Kidney epithelial cell (primary cell): ENCODE data around the gene ZNF598. TPM values are rescaled to one million over a fixed set of nuclear protein-coding genes. Genes with fewer than 3 reads are reported as not detected.

Experiments used
- DNase-seq: peaks from one replicate; pipeline ENCODE4 v3.0.0-alpha.2; 2010; ENCODE audit warnings: low read depth
- H3K27me3 ChIP-seq: 2 replicates; pipeline ENCODE4 v1.6.0; 2011; ENCODE audit warnings: low read length; ENCODE audit not compliant: control insufficient read depth, insufficient read depth
- H3K36me3 ChIP-seq: 2 replicates; pipeline ENCODE4 v1.5.1; 2011; ENCODE audit warnings: low read length; ENCODE audit not compliant: control insufficient read depth, insufficient read depth
- H3K4me3 ChIP-seq: 2 replicates; pipeline ENCODE4 v1.5.1; 2011; ENCODE audit warnings: low read depth, mild to moderate bottlenecking, control low read depth, low read length
- CTCF ChIP-seq: IDR thresholded peaks from 2 replicates; pipeline ENCODE4 v1.5.1; 2011; ENCODE audit warnings: mild to moderate bottlenecking, moderate library complexity, low read length, control low read depth, inconsistent platforms; ENCODE audit not compliant: insufficient read depth, poor library complexity, severe bottlenecking
- total RNA-seq: library from RNA; depleted of rRNA; stranded (reverse); fragments of >200 nt; gene quantifications from 2 replicates; pipeline ENCODE4 v1.2.3, GENCODE V29; 2015

Gene ZNF598
- total RNA-seq, 1 donor from 2014 or later, result 57.7 TPM

- H3K27me3 ChIP-seq, result no peaks in the 10 kb centered on the region
- no peak overlapping the region for H3K4me3 ChIP-seq
- no peak for TF ChIP-seq CTCF
- no peak for DNase-seq
- H3K36me3 ChIP-seq, result no peaks in the 10 kb centered on the region
Measured at GRCh38 chr16:1953734-1954133, 55.9 kb downstream of the ZNF598 start.

GRCh38 chr16:1950559-1950958, 59.1 kb downstream of the ZNF598 start:
- no peaks in the 10 kb centered on the region for H3K36me3 ChIP-seq
- no peak for DNase-seq
- no peak overlapping the region for H3K4me3 ChIP-seq

GRCh38 chr16:1950047-1950446, 59.6 kb downstream of the ZNF598 start:
- peaks cover 2% of the 10 kb centered on the region for H3K27me3 ChIP-seq
- H3K36me3 ChIP-seq, result no peaks in the 10 kb centered on the region
- no peak for TF ChIP-seq CTCF
- no peak for DNase-seq
- no peak overlapping the region for H3K4me3 ChIP-seq

More at GRCh38 chr16:1950559-1950958, 59.1 kb downstream of the ZNF598 start:
- TF ChIP-seq CTCF, result no peak
- H3K27me3 ChIP-seq, result peaks cover 2% of the 10 kb centered on the region

- DNase-seq, result no peak
- H3K27me3 ChIP-seq, result peaks cover 2% of the 10 kb centered on the region
Measured at GRCh38 chr16:1949507-1949906, 60.1 kb downstream of the ZNF598 start.

More at GRCh38 chr16:1949507-1949906, 60.1 kb downstream of the ZNF598 start:
- H3K4me3 ChIP-seq, result no peak overlapping the region
- no peaks in the 10 kb centered on the region for H3K36me3 ChIP-seq
- no peak for TF ChIP-seq CTCF

Other genes starting within 250 kb of the ZNF598 start
- gene NME3, start 238.3 kb downstream of the ZNF598 start, total RNA-seq, result 44.9 and 45.3 TPM in 2 replicates
- gene EME2, start 237.0 kb downstream of the ZNF598 start, total RNA-seq, result 6.8 and 13.6 TPM in 2 replicates
- gene MRPS34, start 236.7 kb downstream of the ZNF598 start, total RNA-seq, result 94.9 and 108 TPM in 2 replicates
- gene SPSB3, start 227.2 kb downstream of the ZNF598 start, total RNA-seq, result 60.6 and 78.2 TPM in 2 replicates
- gene NUBP2, start 226.9 kb downstream of the ZNF598 start, total RNA-seq, result 145 and 187 TPM in 2 replicates
- 0.48 TPM in 1 of 2 replicates, not detected in the other for gene IGFALS, start 216.1 kb downstream of the ZNF598 start, total RNA-seq
- 62.8 and 98.4 TPM in 2 replicates for gene HAGH, start 183.0 kb downstream of the ZNF598 start, total RNA-seq
- 59.7 and 77.3 TPM in 2 replicates for gene FAHD1, start 182.6 kb downstream of the ZNF598 start, total RNA-seq
- 5.0 and 6.2 TPM in 2 replicates for gene MEIOB, start 137.7 kb downstream of the ZNF598 start, total RNA-seq
- 0.89 and 0.92 TPM in 2 replicates for gene HS3ST6, start 91.4 kb downstream of the ZNF598 start, total RNA-seq
- 11.7 and 12.0 TPM in 2 replicates for gene MSRB1, start 66.6 kb downstream of the ZNF598 start, total RNA-seq
- gene RPL3L, start 55.1 kb downstream of the ZNF598 start, total RNA-seq, result not detected in 2 replicates
- 280 and 289 TPM in 2 replicates for gene NDUFB10, start 50.3 kb downstream of the ZNF598 start, total RNA-seq
- gene RPS2, start 45.0 kb downstream of the ZNF598 start, total RNA-seq, result 4,278 and 4,383 TPM in 2 replicates
- not detected in 2 replicates for gene RNF151, start 43.0 kb downstream of the ZNF598 start, total RNA-seq
- gene TBL3, start 37.8 kb downstream of the ZNF598 start, total RNA-seq, result 53.5 and 70.3 TPM in 2 replicates
- 0.96 TPM in 1 of 2 replicates, not detected in the other for gene NOXO1, start 28.4 kb downstream of the ZNF598 start, total RNA-seq
- gene GFER, start 25.6 kb downstream of the ZNF598 start, total RNA-seq, result 30.2 and 32.7 TPM in 2 replicates
- gene SYNGR3, start 19.9 kb downstream of the ZNF598 start, total RNA-seq, result 11.3 and 20.1 TPM in 2 replicates
- not detected in 2 replicates for gene NPW, start 10.0 kb upstream of the ZNF598 start, total RNA-seq
- gene NHERF2, start 17.1 kb upstream of the ZNF598 start, total RNA-seq, result 27.5 and 46.3 TPM in 2 replicates
- 39.3 and 44.1 TPM in 2 replicates for gene NTHL1, start 38.0 kb upstream of the ZNF598 start, total RNA-seq
- gene TSC2, start 38.2 kb upstream of the ZNF598 start, total RNA-seq, result 67.9 and 104 TPM in 2 replicates
- gene PKD1, start 126.1 kb upstream of the ZNF598 start, total RNA-seq, result 85.6 and 102 TPM in 2 replicates
- 0.54 and 0.68 TPM in 2 replicates for gene RAB26, start 138.8 kb upstream of the ZNF598 start, total RNA-seq
- 82.7 and 83.9 TPM in 2 replicates for gene TRAF7, start 146.0 kb upstream of the ZNF598 start, total RNA-seq
- gene CASKIN1, start 186.8 kb upstream of the ZNF598 start, total RNA-seq, result 0.07 and 0.08 TPM in 2 replicates
- gene MLST8, start 195.6 kb upstream of the ZNF598 start, total RNA-seq, result 77.2 and 102 TPM in 2 replicates
- 2.0 and 4.2 TPM in 2 replicates for gene BRICD5, start 201.0 kb upstream of the ZNF598 start, total RNA-seq
- 15.7 and 17.7 TPM in 2 replicates for gene PGP, start 205.0 kb upstream of the ZNF598 start, total RNA-seq
- gene E4F1, start 213.8 kb upstream of the ZNF598 start, total RNA-seq, result 28.6 and 36.9 TPM in 2 replicates
- gene DNASE1L2, start 226.6 kb upstream of the ZNF598 start, total RNA-seq, result 0.21 and 2.3 TPM in 2 replicates
- 81.7 and 86.7 TPM in 2 replicates for gene ECI1, start 241.8 kb upstream of the ZNF598 start, total RNA-seq